Measurements from ENCODE around the gene ARID5A. TPM values are rescaled to one million over a fixed set of nuclear protein-coding genes. Genes with fewer than 3 reads are reported as not detected.

The ARID5A gene
- total and polyA plus RNA-seq, 2 of the 13 experiments (the other 11 are each of a cell fraction or from before 2014, with no cell fraction given): 6.0 to 9.5 TPM

- no peak for TF ChIP-seq ZNF710 (CRISPR knock-in tag; IDR thresholded peaks at IDR 0.05; ENCODE audit: borderline replicate concordance)
- no peak for TF ChIP-seq CBX2 (IDR thresholded peaks at IDR 0.05; ENCODE audit: low read depth, low read length)
- TF ChIP-seq CBX2 (CRISPR knock-in tag; IDR thresholded peaks at IDR 0.05; ENCODE audit: low read depth): no peak
Observed at GRCh38 chr2:96534701-96535181, 1.8 kb upstream of the ARID5A start (continued).

- Histone ChIP-seq H3K27ac (ENCODE audit: extremely low read length, insufficient read depth, low read length) (no peak overlapping the region), H3K4me3 (replicated peaks in 1 of 3; ENCODE audit: insufficient read depth in 1 of 3, low read depth in 2 of 3, low read length in 3 of 3) (no peak overlapping the region), H3K79me2 (ENCODE audit: insufficient read depth, low read length) (no peaks in the 10 kb centered on the region), H4K20me1 (ENCODE audit: insufficient read depth, low read length) (no peaks in the 10 kb centered on the region; the same call in 1 of the 2 replicates), H3K4me2 (ENCODE audit: low read depth, low read length) (no peak overlapping the region), H2AFZ (ENCODE audit: low read length) (no peak overlapping the region), H3K9me3 (ENCODE audit: low read length) (no peaks in the 10 kb centered on the region), H3K27me3 (ENCODE audit: control insufficient read depth in 1 of 2, insufficient read depth in 2 of 2, low read length in 2 of 2) (peaks cover 14 to 49% of the 10 kb centered on the region in 2 experiments; a peak in 4 of 5 replicates), H3K9ac (ENCODE audit: insufficient read depth, low read depth, low read length) (no peak overlapping the region), H3K4me1 (ENCODE audit: insufficient read depth, low read length) (peaks cover 58% of the 10 kb centered on the region), H3K36me3 (replicated peaks in 1 of 2; ENCODE audit: control insufficient read depth in 1 of 2, insufficient read depth in 2 of 2, low read length in 2 of 2) (no peaks in the 10 kb centered on the region)
- POLR2A ChIA-PET: interaction anchor here (0.7 kb wide), 1 partner anchor 226 kb away, joined by 4 read pairs; no protein-coding TSS in a partner anchor
- WGBS (ENCODE audit: low lambda C conversion rate): 56% methylated on average over 4 of the region's 4 CpGs
- DNase-seq (ENCODE audit: low spot score) (no peak), FAIRE-seq (no peak), ATAC-seq (no peak)
- intact Hi-C loops (cut with micrococcal nuclease; ENCODE audit: unreplicated experiment): loop anchor here (5.0 kb wide), 1 partner anchor 227 kb away; the partner anchor contains the start of gene CNNM4
- CTCF ChIA-PET (ENCODE audit: low intra/inter-chr PET ratio, low total read pairs): no interaction called here
- no TSS peak for BruUV-seq (replicated peaks)
- in situ Hi-C loops (cut with HindIII; ENCODE audit: extremely low pct_ligation_motif_present, low pct_unique_long_range_greater_than_20kb): no loop called here
- TF ChIP-seq FOXM1 (CRISPR knock-in tag; IDR thresholded peaks at IDR 0.05) (no peak), MATR3 (CRISPR knock-in tag; IDR thresholded peaks at IDR 0.05) (no peak), ZSCAN5A (CRISPR knock-in tag; IDR thresholded peaks at IDR 0.05; ENCODE audit: borderline replicate concordance) (no peak), GATAD2A (CRISPR knock-in tag; IDR thresholded peaks at IDR 0.05) (no peak), ZBTB10 (CRISPR knock-in tag; IDR thresholded peaks at IDR 0.05; ENCODE audit: borderline replicate concordance) (no peak), ZNF687 (CRISPR knock-in tag; IDR thresholded peaks at IDR 0.05) (no peak)
Observed at GRCh38 chr2:96535331-96535730, 1.2 kb upstream of the ARID5A start.
